PC-9 (cell line): ENCODE measurements around the gene CXCL12. TPM values are rescaled to one million over a fixed set of nuclear protein-coding genes. Genes with fewer than 3 reads are reported as not detected.

Experiments used
- BruUV-seq: library from RNA; stranded (reverse); fragments of 400-500 nt; replicated peaks from 2 replicates; lab custom pipeline; 2021; lab: Mats Ljungman, UMichigan
- CTCF ChIA-PET: fragments of 300-600 bp; sonication (Branson Sonifier 250); formaldehyde crosslinking; loops from one replicate; lab custom pipeline; 2022; ENCODE audit warnings: antibody characterized with exemption; lab: Charles Lee
- POLR2A ChIA-PET: fragments of 300-600 bp; sonication (Branson Sonifier 250); formaldehyde crosslinking; loops from one replicate; lab custom pipeline; 2022; ENCODE audit warnings: antibody characterized with exemption; ENCODE audit not compliant: unreplicated experiment; lab: Charles Lee
- DNase-seq, 2 experiments: peaks; one replicate each; pipeline versions ENCODE4 v3.0.0 to v3.0.0-alpha.2; 2015 to 2022; ENCODE audit warnings: mixed read lengths in 1 of 2
- H2AFZ ChIP-seq: fragments of 200-600 bp; sonication (generic); 2 replicates; pipeline ENCODE4 v1.8.1; 2017; ENCODE audit warnings: antibody characterized with exemption
- H3F3A ChIP-seq: fragments of 200-600 bp; sonication (generic); 2 replicates; pipeline ENCODE4 v1.8.1; 2017; ENCODE audit warnings: antibody characterized with exemption, mild to moderate bottlenecking, low read depth; ENCODE audit not compliant: insufficient read depth
- H3K27ac ChIP-seq: fragments of 200-600 bp; sonication (generic); 2 replicates; pipeline ENCODE4 v1.6.1; 2016; ENCODE audit warnings: mixed run types
- H3K27me3 ChIP-seq: fragments of 200-600 bp; sonication (generic); 2 replicates; pipeline ENCODE4 v1.6.1; 2016; ENCODE audit warnings: low read depth, mixed run types; ENCODE audit not compliant: insufficient read depth
- H3K36me3 ChIP-seq: fragments of 200-600 bp; sonication (generic); 2 replicates; pipeline ENCODE4 v1.6.1; 2016; ENCODE audit warnings: low read depth, mixed run types
- H3K4me1 ChIP-seq: fragments of 200-600 bp; sonication (generic); replicated peaks from 2 replicates; pipeline ENCODE4 v1.6.1; 2016; ENCODE audit warnings: mixed run types; ENCODE audit not compliant: insufficient read depth
- H3K4me2 ChIP-seq: fragments of 200-600 bp; sonication (generic); 2 replicates; pipeline ENCODE4 v1.6.1; 2017; ENCODE audit warnings: mixed run types
- H3K4me3 ChIP-seq: fragments of 200-600 bp; sonication (generic); 2 replicates; pipeline ENCODE4 v1.6.1; 2016; ENCODE audit warnings: mixed run types
- H3K79me2 ChIP-seq: fragments of 200-600 bp; sonication (generic); 2 replicates; pipeline ENCODE4 v1.6.1; 2017; ENCODE audit warnings: low read depth, mixed run types
- H3K9me2 ChIP-seq: fragments of 200-600 bp; sonication (generic); 2 replicates; pipeline ENCODE4 v1.8.1; 2017; ENCODE audit warnings: mild to moderate bottlenecking; ENCODE audit not compliant: insufficient read depth
- H3K9me3 ChIP-seq: fragments of 200-600 bp; sonication (generic); 2 replicates; pipeline ENCODE4 v1.8.1; 2016; ENCODE audit warnings: low read depth; ENCODE audit not compliant: insufficient read depth
- H4K20me1 ChIP-seq: fragments of 200-600 bp; sonication (generic); 2 replicates; pipeline ENCODE4 v1.8.1; 2017; ENCODE audit not compliant: insufficient read depth
- CTCF ChIP-seq: fragments of 200-600 bp; sonication (generic); conservative IDR thresholded peaks from 2 replicates; pipeline ENCODE4 v1.6.1; 2017; ENCODE audit warnings: mixed run types, antibody characterized with exemption, mild to moderate bottlenecking, moderate library complexity
- EZH2 ChIP-seq: fragments of 200-600 bp; sonication (generic); IDR thresholded peaks from 2 replicates; pipeline ENCODE4 v1.8.0; 2017; ENCODE audit warnings: antibody characterized with exemption, low read depth
- intact Hi-C: fragments of 100-400 bp; cut with micrococcal nuclease; formaldehyde crosslinking; loops from one replicate; pipeline ENCODE4 v1.10.0; 2022; ENCODE audit not compliant: unreplicated experiment
- total RNA-seq: library from RNA; stranded (reverse); gene quantifications from 2 replicates; pipeline ENCODE4 v1.2.3, GENCODE V29; 2021

The CXCL12 gene
- total RNA-seq, 1 experiment from 2014 or later: not detected

- Histone ChIP-seq H3K9me3 (no peaks in the 10 kb centered on the region; the same call in 1 of the 2 replicates), H3K27me3 (peaks cover 30% of the 10 kb centered on the region; the same call in 1 of the 2 replicates), H3K4me1 (no peaks in the 10 kb centered on the region), H3K36me3 (no peaks in the 10 kb centered on the region), H3K27ac (no peak overlapping the region), H2AFZ (no peak overlapping the region), H3K4me3 (no peak overlapping the region), H3K79me2 (no peaks in the 10 kb centered on the region), H3K4me2 (no peak overlapping the region), H3F3A (no peaks in the 10 kb centered on the region), H4K20me1 (no peaks in the 10 kb centered on the region), H3K9me2 (no peaks in the 10 kb centered on the region)
- BruUV-seq: no TSS peak
- TF ChIP-seq EZH2 (no peak), CTCF (no peak)
- DNase-seq: no peak
- CTCF ChIA-PET: no interaction called here
- intact Hi-C loops: no loop called here
- POLR2A ChIA-PET: no interaction called here
Observed at GRCh38 chr10:44330431-44330830, 54.5 kb downstream of the CXCL12 start.

- H3K4me2 ChIP-seq: no peak overlapping the region
- POLR2A ChIA-PET: no interaction called here
- TF ChIP-seq EZH2 (no peak), CTCF (no peak)
- no peaks in the 10 kb centered on the region for H3K79me2 ChIP-seq
- H3K27me3 ChIP-seq: peaks cover 2% of the 10 kb centered on the region; the same call in 1 of the 2 replicates
- no peaks in the 10 kb centered on the region for H3K4me1 ChIP-seq
- no peak overlapping the region for H3K4me3 ChIP-seq
- no peak overlapping the region for H2AFZ ChIP-seq
- no TSS peak for BruUV-seq
- H3F3A ChIP-seq: no peaks in the 10 kb centered on the region
- no peaks in the 10 kb centered on the region for H3K9me2 ChIP-seq
- no peak for DNase-seq
- CTCF ChIA-PET: no interaction called here
- no peaks in the 10 kb centered on the region for H4K20me1 ChIP-seq
- intact Hi-C loops: no loop called here
- no peaks in the 10 kb centered on the region; the same call in 1 of the 2 replicates for H3K9me3 ChIP-seq
- H3K36me3 ChIP-seq: no peaks in the 10 kb centered on the region
- no peak overlapping the region for H3K27ac ChIP-seq
Observed at GRCh38 chr10:44327461-44327860, 57.4 kb downstream of the CXCL12 start.
